Panc1 (cell line): ENCODE measurements around the gene MFAP4. TPM values are rescaled to one million over a fixed set of nuclear protein-coding genes. Genes with fewer than 3 reads are reported as not detected.

ENCODE experiments used
- ATAC-seq: fragments of 200-7000 bp; cut with Tn5 transposase; 2 replicates; pipeline ENCODE4 v1.9.1; 2020; ENCODE audit warnings: mild to moderate bottlenecking, moderate library complexity
- BruUV-seq: library from RNA; stranded (reverse); fragments of 400-500 nt; replicated peaks from 2 replicates; lab custom pipeline; 2021; lab: Mats Ljungman, UMichigan
- CTCF ChIA-PET: fragments of 300-600 bp; sonication (Branson Sonifier 250); formaldehyde crosslinking; loops from one replicate; lab custom pipeline; 2022; ENCODE audit warnings: antibody characterized with exemption; lab: Charles Lee
- POLR2A ChIA-PET: fragments of 300-600 bp; sonication (Branson Sonifier 250); formaldehyde crosslinking; loops from one replicate; lab custom pipeline; 2022; ENCODE audit warnings: antibody characterized with exemption; lab: Charles Lee
- DNase-seq: peaks from one replicate; pipeline ENCODE4 v3.0.0-alpha.2; 2010; ENCODE audit warnings: low read depth, low spot score
- H3K27ac ChIP-seq: 2 replicates; pipeline ENCODE4 v1.5.1; 2011; ENCODE audit warnings: mild to moderate bottlenecking, low read length, inconsistent platforms
- H3K27me3 ChIP-seq: fragments of 200-500 bp; sonication (Bioruptor generic); 2 replicates; pipeline ENCODE4 v1.6.0; 2014; ENCODE audit warnings: low read length, inconsistent platforms; ENCODE audit not compliant: control insufficient read depth, insufficient read depth
- H3K36me3 ChIP-seq: fragments of 200-500 bp; sonication (Bioruptor generic); 2 replicates; pipeline ENCODE4 v1.5.1; 2014; ENCODE audit warnings: inconsistent platforms, mild to moderate bottlenecking, low read length, moderate library complexity; ENCODE audit not compliant: control insufficient read depth, insufficient read depth
- H3K4me1 ChIP-seq: 2 replicates; pipeline ENCODE4 v1.5.1; 2011; ENCODE audit warnings: inconsistent platforms, mild to moderate bottlenecking, low read length, moderate library complexity; ENCODE audit not compliant: control insufficient read depth, insufficient read depth
- H3K4me3 ChIP-seq, 2 experiments: 2 replicates each; pipeline ENCODE4 v1.5.1; 2011 to 2012; ENCODE audit warnings: low read depth in 2 of 2, low read length in 2 of 2, mild to moderate bottlenecking in 2 of 2, inconsistent platforms in 1 of 2, moderate library complexity in 1 of 2
- H3K9me3 ChIP-seq: fragments of 200-500 bp; sonication (Bioruptor generic); 2 replicates; pipeline ENCODE4 v1.5.1; 2014; ENCODE audit warnings: low read depth, mild to moderate bottlenecking, inconsistent platforms, low read length, moderate library complexity; ENCODE audit not compliant: control insufficient read depth, insufficient read depth
- POLR2AphosphoS5 ChIP-seq: IDR thresholded peaks from 2 replicates; pipeline ENCODE4 v1.6.1; 2012; ENCODE audit warnings: mild to moderate bottlenecking, low read depth, low read length, moderate library complexity
- SIN3A ChIP-seq: IDR thresholded peaks from 2 replicates; pipeline ENCODE4 v1.6.1; 2012; ENCODE audit warnings: low read depth, mild to moderate bottlenecking, low read length, moderate library complexity, borderline replicate concordance; ENCODE audit not compliant: insufficient read depth
- TCF7L2 ChIP-seq: IDR thresholded peaks from 2 replicates; pipeline ENCODE4 v1.6.1; 2011; ENCODE audit warnings: mild to moderate bottlenecking, low read depth, low read length, inconsistent platforms
- in situ Hi-C: cut with HindIII; loops from 2 replicates; pipeline ENCODE4 v1.10.0; 2016; ENCODE audit warnings: low sequenced_read_pairs, low pct_unique_long_range_greater_than_20kb
- intact Hi-C: fragments of 100-400 bp; cut with micrococcal nuclease; formaldehyde crosslinking; loops from one replicate; pipeline ENCODE4 v1.10.0; 2022; ENCODE audit not compliant: unreplicated experiment
- total RNA-seq: library from RNA; stranded (reverse); gene quantifications from one replicate; pipeline ENCODE4 v1.2.1, GENCODE V29; 2021; ENCODE audit not compliant: unreplicated experiment
- TF ChIP-seq, protein P1 (sequence below): fragments of 450-650 bp; IDR thresholded peaks from 2 replicates; pipeline ENCODE4 v1.5.1; 2017; ENCODE audit warnings: mild to moderate bottlenecking
- TF ChIP-seq, protein P2 (sequence below), 2 experiments: IDR thresholded peaks; 2 replicates each; pipeline ENCODE4 v1.6.1; 2011 to 2012; ENCODE audit warnings: low read depth in 2 of 2, control low read depth in 1 of 2, low read length in 1 of 2, mild to moderate bottlenecking in 1 of 2, moderate library complexity in 1 of 2; ENCODE audit not compliant: insufficient read depth in 1 of 2

Gene MFAP4
- total RNA-seq, 1 experiment from 2014 or later, result 0.92 TPM

- ATAC-seq (no peak), DNase-seq (no peak)
- ChIA-PET CTCF (no interaction called here), POLR2A (interaction anchor here (0.7 kb wide), 1 partner anchor 12 kb away, joined by 6 read pairs; no protein-coding TSS in a partner anchor)
- H3K27me3 ChIP-seq, result no peaks in the 10 kb centered on the region
- no peak overlapping the region for H3K4me3 ChIP-seq
- in situ Hi-C loops (no loop called here), intact Hi-C loops (no loop called here)
- TF ChIP-seq, protein P1, sequence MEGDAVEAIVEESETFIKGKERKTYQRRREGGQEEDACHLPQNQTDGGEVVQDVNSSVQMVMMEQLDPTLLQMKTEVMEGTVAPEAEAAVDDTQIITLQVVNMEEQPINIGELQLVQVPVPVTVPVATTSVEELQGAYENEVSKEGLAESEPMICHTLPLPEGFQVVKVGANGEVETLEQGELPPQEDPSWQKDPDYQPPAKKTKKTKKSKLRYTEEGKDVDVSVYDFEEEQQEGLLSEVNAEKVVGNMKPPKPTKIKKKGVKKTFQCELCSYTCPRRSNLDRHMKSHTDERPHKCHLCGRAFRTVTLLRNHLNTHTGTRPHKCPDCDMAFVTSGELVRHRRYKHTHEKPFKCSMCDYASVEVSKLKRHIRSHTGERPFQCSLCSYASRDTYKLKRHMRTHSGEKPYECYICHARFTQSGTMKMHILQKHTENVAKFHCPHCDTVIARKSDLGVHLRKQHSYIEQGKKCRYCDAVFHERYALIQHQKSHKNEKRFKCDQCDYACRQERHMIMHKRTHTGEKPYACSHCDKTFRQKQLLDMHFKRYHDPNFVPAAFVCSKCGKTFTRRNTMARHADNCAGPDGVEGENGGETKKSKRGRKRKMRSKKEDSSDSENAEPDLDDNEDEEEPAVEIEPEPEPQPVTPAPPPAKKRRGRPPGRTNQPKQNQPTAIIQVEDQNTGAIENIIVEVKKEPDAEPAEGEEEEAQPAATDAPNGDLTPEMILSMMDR, result no peak
- TF ChIP-seq POLR2AphosphoS5 (no peak), TCF7L2 (no peak), SIN3A (no peak)
- TF ChIP-seq, protein P2, sequence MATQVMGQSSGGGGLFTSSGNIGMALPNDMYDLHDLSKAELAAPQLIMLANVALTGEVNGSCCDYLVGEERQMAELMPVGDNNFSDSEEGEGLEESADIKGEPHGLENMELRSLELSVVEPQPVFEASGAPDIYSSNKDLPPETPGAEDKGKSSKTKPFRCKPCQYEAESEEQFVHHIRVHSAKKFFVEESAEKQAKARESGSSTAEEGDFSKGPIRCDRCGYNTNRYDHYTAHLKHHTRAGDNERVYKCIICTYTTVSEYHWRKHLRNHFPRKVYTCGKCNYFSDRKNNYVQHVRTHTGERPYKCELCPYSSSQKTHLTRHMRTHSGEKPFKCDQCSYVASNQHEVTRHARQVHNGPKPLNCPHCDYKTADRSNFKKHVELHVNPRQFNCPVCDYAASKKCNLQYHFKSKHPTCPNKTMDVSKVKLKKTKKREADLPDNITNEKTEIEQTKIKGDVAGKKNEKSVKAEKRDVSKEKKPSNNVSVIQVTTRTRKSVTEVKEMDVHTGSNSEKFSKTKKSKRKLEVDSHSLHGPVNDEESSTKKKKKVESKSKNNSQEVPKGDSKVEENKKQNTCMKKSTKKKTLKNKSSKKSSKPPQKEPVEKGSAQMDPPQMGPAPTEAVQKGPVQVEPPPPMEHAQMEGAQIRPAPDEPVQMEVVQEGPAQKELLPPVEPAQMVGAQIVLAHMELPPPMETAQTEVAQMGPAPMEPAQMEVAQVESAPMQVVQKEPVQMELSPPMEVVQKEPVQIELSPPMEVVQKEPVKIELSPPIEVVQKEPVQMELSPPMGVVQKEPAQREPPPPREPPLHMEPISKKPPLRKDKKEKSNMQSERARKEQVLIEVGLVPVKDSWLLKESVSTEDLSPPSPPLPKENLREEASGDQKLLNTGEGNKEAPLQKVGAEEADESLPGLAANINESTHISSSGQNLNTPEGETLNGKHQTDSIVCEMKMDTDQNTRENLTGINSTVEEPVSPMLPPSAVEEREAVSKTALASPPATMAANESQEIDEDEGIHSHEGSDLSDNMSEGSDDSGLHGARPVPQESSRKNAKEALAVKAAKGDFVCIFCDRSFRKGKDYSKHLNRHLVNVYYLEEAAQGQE (IDR thresholded peaks at IDR 0.05; ENCODE audit: insufficient read depth in 1 of 2, low read depth in 2 of 2, low read length in 1 of 2), result no peak
- H3K36me3 ChIP-seq, result no peaks in the 10 kb centered on the region
- H3K27ac ChIP-seq, result no peak overlapping the region
- no peaks in the 10 kb centered on the region for H3K9me3 ChIP-seq
- BruUV-seq, result no TSS peak
- no peaks in the 10 kb centered on the region for H3K4me1 ChIP-seq
Observed at GRCh38 chr17:19426631-19427030, 39.6 kb upstream of the MFAP4 start.

- CTCF ChIA-PET, result no interaction called here
- no peak overlapping the region for H3K4me3 ChIP-seq
- TF ChIP-seq TCF7L2 (no peak), POLR2AphosphoS5 (no peak), SIN3A (no peak)
- TF ChIP-seq, protein P2 (IDR thresholded peaks at IDR 0.05; ENCODE audit: insufficient read depth in 1 of 2, low read depth in 2 of 2, low read length in 1 of 2), result no peak
- TF ChIP-seq, protein P1, result no peak
- no TSS peak for BruUV-seq
- intact Hi-C loops (no loop called here), in situ Hi-C loops (no loop called here)
- H3K27me3 ChIP-seq, result no peaks in the 10 kb centered on the region
- no peaks in the 10 kb centered on the region for H3K36me3 ChIP-seq
- H3K9me3 ChIP-seq, result no peaks in the 10 kb centered on the region
- H3K27ac ChIP-seq, result no peak overlapping the region
- H3K4me1 ChIP-seq, result no peaks in the 10 kb centered on the region
- ATAC-seq (no peak), DNase-seq (no peak)
- POLR2A ChIA-PET, result no interaction called here
Observed at GRCh38 chr17:19424934-19425868, 38.2 kb upstream of the MFAP4 start.
